GM19025 (cell line): ENCODE measurements around the gene B3GALT6.
"Not testable (repeated sequence)": the region's sequence is repeated elsewhere in the genome, so short reads cannot be mapped to it uniquely, and the experiment has no call there.

Experiments used
- ATAC-seq: cut with Tn5 transposase; IDR thresholded peaks from one replicate; pipeline ENCODE4 v1.9.1; 2021; ENCODE audit warnings: mild to moderate bottlenecking, low read depth, moderate library complexity; ENCODE audit not compliant: unreplicated experiment

B3GALT6 gene

GRCh38 chr1:1232208-1232795 is at the start of gene B3GALT6:
B3GALT6 (plus strand) TSS chr1:1232237; CDS start chr1:1232279, 42 bp downstream.
- ATAC-seq: no peak

GRCh38 chr1:1182491-1183220 is 49.4 kb upstream of the B3GALT6 start:
- ATAC-seq: no peak

GRCh38 chr1:1183221-1183747 is 48.8 kb upstream of the B3GALT6 start:
- ATAC-seq: no peak

GRCh38 chr1:1183833-1184775 is 47.9 kb upstream of the B3GALT6 start:
- no peak for ATAC-seq

GRCh38 chr1:1185101-1185765 is 46.8 kb upstream of the B3GALT6 start:
- ATAC-seq: no peak

GRCh38 chr1:1187938-1188337 is 44.1 kb upstream of the B3GALT6 start:
- no peak for ATAC-seq

- ATAC-seq: no peak
Measured at GRCh38 chr1:1189111-1189510, 42.9 kb upstream of the B3GALT6 start.

- no peak for ATAC-seq
Measured at GRCh38 chr1:1191734-1192133, 40.3 kb upstream of the B3GALT6 start.

- ATAC-seq: no peak
Measured at GRCh38 chr1:1194723-1195122, 37.3 kb upstream of the B3GALT6 start.

GRCh38 chr1:1195726-1196125 is 36.3 kb upstream of the B3GALT6 start:
- ATAC-seq: not testable (repeated sequence)

GRCh38 chr1:1196431-1197187 is 35.4 kb upstream of the B3GALT6 start:
- ATAC-seq: no peak

GRCh38 chr1:1197188-1197500 is 34.9 kb upstream of the B3GALT6 start:
- ATAC-seq: no peak

GRCh38 chr1:1197551-1198422 is 34.2 kb upstream of the B3GALT6 start:
- ATAC-seq: no peak

- no peak for ATAC-seq
Measured at GRCh38 chr1:1198423-1199140, 33.5 kb upstream of the B3GALT6 start.

- ATAC-seq: no peak
Measured at GRCh38 chr1:1199141-1199960, 32.7 kb upstream of the B3GALT6 start.

GRCh38 chr1:1199961-1200875 is 31.8 kb upstream of the B3GALT6 start:
- ATAC-seq: no peak
